HepG2 (cell line): ENCODE measurements around the gene SCAF4. TPM values are rescaled to one million over a fixed set of nuclear protein-coding genes. Genes with fewer than 3 reads are reported as not detected.
A peak's percentile ranks its signal among the peaks of the same experiment; 100 is the strongest.

Source experiments
- ARNTL ChIP-seq: sonication (generic); formaldehyde crosslinking; IDR thresholded peaks from 2 replicates; pipeline ENCODE4 v1.4.0; 2020; ENCODE audit warnings: mild to moderate bottlenecking, missing genetic modification reagents
- FOXK2 ChIP-seq: fragments of 450-650 bp; IDR thresholded peaks from 2 replicates; pipeline ENCODE4 v1.6.1; 2016
- FOXM1 ChIP-seq: sonication (generic); formaldehyde crosslinking; IDR thresholded peaks from 2 replicates; pipeline ENCODE4 v1.5.0; 2020; ENCODE audit warnings: missing genetic modification reagents
- GATAD2A ChIP-seq: IDR thresholded peaks from 2 replicates; pipeline ENCODE4 v1.6.1; 2016
- KDM6A ChIP-seq: IDR thresholded peaks from 2 replicates; pipeline ENCODE4 v1.6.1; 2016; ENCODE audit warnings: low read depth
- KLF11 ChIP-seq: IDR thresholded peaks from 2 replicates; pipeline ENCODE4 v1.6.1; 2016; ENCODE audit warnings: missing compliant biosample characterization
- MXD4 ChIP-seq: IDR thresholded peaks from 2 replicates; pipeline ENCODE4 v1.6.1; 2016; ENCODE audit warnings: mild to moderate bottlenecking, missing biosample characterization, missing genetic modification reagents
- NFYC ChIP-seq: IDR thresholded peaks from 2 replicates; pipeline ENCODE4 v1.6.1; 2016; ENCODE audit warnings: missing genetic modification reagents, missing compliant biosample characterization
- NR1H2 ChIP-seq: sonication (generic); formaldehyde crosslinking; IDR thresholded peaks from 2 replicates; pipeline ENCODE4 v1.8.1; 2022; ENCODE audit warnings: low read depth, missing genetic modification reagents, borderline replicate concordance
- SP4 ChIP-seq: sonication (generic); formaldehyde crosslinking; IDR thresholded peaks from 2 replicates; pipeline ENCODE4 v1.8.1; 2023; ENCODE audit warnings: mild to moderate bottlenecking, missing genetic modification reagents
- SRSF1 ChIP-seq: fragments of 200-400 bp; formaldehyde crosslinking; optimal IDR thresholded peaks from 2 replicates; pipeline ENCODE3; 2017; ENCODE audit warnings: mild to moderate bottlenecking, low read depth, low read length, moderate library complexity
- TAF1 ChIP-seq: sonication (generic); formaldehyde crosslinking; IDR thresholded peaks from 2 replicates; pipeline ENCODE4 v1.4.0; 2020; ENCODE audit warnings: missing genetic modification reagents
- TBX2 ChIP-seq: sonication (generic); formaldehyde crosslinking; IDR thresholded peaks from 2 replicates; pipeline ENCODE4 v1.5.0; 2020; ENCODE audit warnings: missing genetic modification reagents, mild to moderate bottlenecking, borderline replicate concordance
- TCF12 ChIP-seq, 2 experiments: fragments of 450-650 bp in 1 of 2; sonication (generic) in 1 of 2; formaldehyde crosslinking in 1 of 2; IDR thresholded peaks; 2 replicates each; pipeline versions ENCODE4 v1.6.1 to v1.8.0; 2017 to 2022; ENCODE audit warnings: antibody characterized with exemption in 1 of 2, mild to moderate bottlenecking in 1 of 2, missing genetic modification reagents in 1 of 2, moderate library complexity in 1 of 2
- THYN1 ChIP-seq: sonication (generic); formaldehyde crosslinking; IDR thresholded peaks from 2 replicates; pipeline ENCODE4 v1.8.1; 2023; ENCODE audit warnings: low read depth, mild to moderate bottlenecking, moderate library complexity, missing genetic modification reagents, borderline replicate concordance
- ZNF12 ChIP-seq: sonication (generic); formaldehyde crosslinking; IDR thresholded peaks from 2 replicates; pipeline ENCODE4 v1.5.0; 2020; ENCODE audit warnings: missing genetic modification reagents
- ZNF263 ChIP-seq: sonication (generic); formaldehyde crosslinking; IDR thresholded peaks from 2 replicates; pipeline ENCODE4 v1.4.0; 2020; ENCODE audit warnings: missing genetic modification reagents
- ZNF713 ChIP-seq: sonication (generic); formaldehyde crosslinking; IDR thresholded peaks from 2 replicates; pipeline ENCODE4 v1.4.0; 2020; ENCODE audit warnings: mild to moderate bottlenecking, missing genetic modification reagents
- ZNF772 ChIP-seq: sonication (generic); formaldehyde crosslinking; IDR thresholded peaks from 2 replicates; pipeline ENCODE4 v1.5.0; 2020; ENCODE audit warnings: mild to moderate bottlenecking, missing genetic modification reagents
- ZNF841 ChIP-seq: sonication (generic); formaldehyde crosslinking; IDR thresholded peaks from 2 replicates; pipeline ENCODE4 v1.8.1; 2023; ENCODE audit warnings: missing genetic modification reagents, borderline replicate concordance
- ZSCAN20 ChIP-seq: sonication (generic); formaldehyde crosslinking; IDR thresholded peaks from 2 replicates; pipeline ENCODE4 v1.4.0; 2020; ENCODE audit warnings: missing genetic modification reagents, mild to moderate bottlenecking, borderline replicate concordance
- polyA plus RNA-seq, 8 experiments: library from polyadenylated mRNA; depleted of rRNA in 3 of 8; stranded (reverse) in 7 of 8; unstranded in 1 of 8; fragments of >200 nt; fragmentation: Illumina TruSeq in 4 of 8; extraction: Trizol in 4 of 8; gene quantifications; 2 replicates each; pipeline versions ENCODE4 v1.2.1 to v1.2.3, GENCODE V29; 2011 to 2016; ENCODE audit warnings: low read depth in 4 of 8, missing spikeins in 1 of 8, mixed read lengths in 1 of 8; ENCODE audit not compliant: insufficient read depth in 1 of 8
- total RNA-seq, 5 experiments: library from RNA; depleted of rRNA; stranded (reverse); fragments of >200 nt; fragmentation: Illumina TruSeq; extraction: Trizol; gene quantifications; 2 replicates each; pipeline ENCODE4 v1.2.3, GENCODE V29; 2016; ENCODE audit warnings: low read depth in 1 of 5
- TF ChIP-seq, protein P1 (sequence below): sonication (generic); formaldehyde crosslinking; IDR thresholded peaks from 2 replicates; pipeline ENCODE4 v1.9.0; 2022; ENCODE audit warnings: missing genetic modification reagents, mild to moderate bottlenecking, borderline replicate concordance
- TF ChIP-seq, protein P2 (sequence below): sonication (generic); formaldehyde crosslinking; IDR thresholded peaks from 2 replicates; pipeline ENCODE4 v1.4.0; 2020; ENCODE audit warnings: mild to moderate bottlenecking, missing genetic modification reagents
- TF ChIP-seq, protein P3 (sequence below): sonication (generic); formaldehyde crosslinking; IDR thresholded peaks from 2 replicates; pipeline ENCODE4 v1.5.0; 2020; ENCODE audit warnings: missing genetic modification reagents
- TF ChIP-seq, protein P4 (sequence below): sonication (generic); formaldehyde crosslinking; IDR thresholded peaks from 2 replicates; pipeline ENCODE4 v1.4.0; 2020; ENCODE audit warnings: missing genetic modification reagents
- TF ChIP-seq, protein P5 (sequence below): sonication (generic); formaldehyde crosslinking; conservative IDR thresholded peaks from 2 replicates; pipeline ENCODE4 v1.8.0; 2022; ENCODE audit warnings: low read depth, missing genetic modification reagents
- TF ChIP-seq, protein P6 (sequence below): sonication (generic); formaldehyde crosslinking; IDR thresholded peaks from 2 replicates; pipeline ENCODE4 v1.4.0; 2020; ENCODE audit warnings: missing genetic modification reagents

The SCAF4 gene
- total and polyA plus RNA-seq, 2 of the 13 experiments (the other 11 are each of a cell fraction or from before 2014, with no cell fraction given) = 9.1 to 11.5 TPM

DNA sequence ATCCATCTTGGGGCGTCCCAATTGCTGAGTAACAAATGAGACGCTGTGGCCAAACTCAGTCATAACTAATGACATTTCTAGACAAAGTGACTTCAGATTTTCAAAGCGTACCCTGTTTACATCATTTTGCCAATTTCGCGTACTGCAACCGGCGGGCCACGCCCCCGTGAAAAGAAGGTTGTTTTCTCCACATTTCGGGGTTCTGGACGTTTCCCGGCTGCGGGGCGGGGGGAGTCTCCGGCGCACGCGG is 72.7 kb downstream of the SCAF4 start (continued):
- TF ChIP-seq, protein P1, sequence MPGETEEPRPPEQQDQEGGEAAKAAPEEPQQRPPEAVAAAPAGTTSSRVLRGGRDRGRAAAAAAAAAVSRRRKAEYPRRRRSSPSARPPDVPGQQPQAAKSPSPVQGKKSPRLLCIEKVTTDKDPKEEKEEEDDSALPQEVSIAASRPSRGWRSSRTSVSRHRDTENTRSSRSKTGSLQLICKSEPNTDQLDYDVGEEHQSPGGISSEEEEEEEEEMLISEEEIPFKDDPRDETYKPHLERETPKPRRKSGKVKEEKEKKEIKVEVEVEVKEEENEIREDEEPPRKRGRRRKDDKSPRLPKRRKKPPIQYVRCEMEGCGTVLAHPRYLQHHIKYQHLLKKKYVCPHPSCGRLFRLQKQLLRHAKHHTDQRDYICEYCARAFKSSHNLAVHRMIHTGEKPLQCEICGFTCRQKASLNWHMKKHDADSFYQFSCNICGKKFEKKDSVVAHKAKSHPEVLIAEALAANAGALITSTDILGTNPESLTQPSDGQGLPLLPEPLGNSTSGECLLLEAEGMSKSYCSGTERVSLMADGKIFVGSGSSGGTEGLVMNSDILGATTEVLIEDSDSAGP (CRISPR knock-in tag) = no peak
- no peak for TF ChIP-seq SP4 (CRISPR knock-in tag)
- no peak for TF ChIP-seq KLF11
- peak; percentile 46; the same call in 1 of the 2 replicates for TF ChIP-seq GATAD2A (CRISPR knock-in tag)
- 0 out of 2 replicates have a peak, but pooled peaks have one; percentile 39 for TF ChIP-seq ARNTL
- TF ChIP-seq, protein P2, sequence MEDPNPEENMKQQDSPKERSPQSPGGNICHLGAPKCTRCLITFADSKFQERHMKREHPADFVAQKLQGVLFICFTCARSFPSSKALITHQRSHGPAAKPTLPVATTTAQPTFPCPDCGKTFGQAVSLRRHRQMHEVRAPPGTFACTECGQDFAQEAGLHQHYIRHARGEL = no peak
- no peak for TF ChIP-seq ZNF772 (CRISPR knock-in tag)
- TF ChIP-seq NR1H2 (CRISPR knock-in tag) = no peak
- no peak for TF ChIP-seq MXD4
- TF ChIP-seq ZNF12 (CRISPR knock-in tag) = no peak
- TF ChIP-seq, protein P3, sequence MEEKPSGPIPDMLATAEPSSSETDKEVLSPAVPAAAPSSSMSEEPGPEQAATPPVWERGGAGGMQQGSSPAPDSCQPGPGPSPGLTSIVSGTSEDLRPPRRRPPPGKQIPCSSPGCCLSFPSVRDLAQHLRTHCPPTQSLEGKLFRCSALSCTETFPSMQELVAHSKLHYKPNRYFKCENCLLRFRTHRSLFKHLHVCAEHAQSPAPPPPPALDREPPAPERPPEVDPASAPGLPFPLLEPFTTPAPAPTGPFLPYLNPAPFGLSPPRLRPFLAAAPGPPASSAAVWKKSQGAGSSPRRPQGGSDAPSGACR (CRISPR knock-in tag) = no peak
- TF ChIP-seq NFYC (CRISPR knock-in tag) = no peak
- no peak for TF ChIP-seq TAF1 (CRISPR knock-in tag)
- TF ChIP-seq, protein P4, sequence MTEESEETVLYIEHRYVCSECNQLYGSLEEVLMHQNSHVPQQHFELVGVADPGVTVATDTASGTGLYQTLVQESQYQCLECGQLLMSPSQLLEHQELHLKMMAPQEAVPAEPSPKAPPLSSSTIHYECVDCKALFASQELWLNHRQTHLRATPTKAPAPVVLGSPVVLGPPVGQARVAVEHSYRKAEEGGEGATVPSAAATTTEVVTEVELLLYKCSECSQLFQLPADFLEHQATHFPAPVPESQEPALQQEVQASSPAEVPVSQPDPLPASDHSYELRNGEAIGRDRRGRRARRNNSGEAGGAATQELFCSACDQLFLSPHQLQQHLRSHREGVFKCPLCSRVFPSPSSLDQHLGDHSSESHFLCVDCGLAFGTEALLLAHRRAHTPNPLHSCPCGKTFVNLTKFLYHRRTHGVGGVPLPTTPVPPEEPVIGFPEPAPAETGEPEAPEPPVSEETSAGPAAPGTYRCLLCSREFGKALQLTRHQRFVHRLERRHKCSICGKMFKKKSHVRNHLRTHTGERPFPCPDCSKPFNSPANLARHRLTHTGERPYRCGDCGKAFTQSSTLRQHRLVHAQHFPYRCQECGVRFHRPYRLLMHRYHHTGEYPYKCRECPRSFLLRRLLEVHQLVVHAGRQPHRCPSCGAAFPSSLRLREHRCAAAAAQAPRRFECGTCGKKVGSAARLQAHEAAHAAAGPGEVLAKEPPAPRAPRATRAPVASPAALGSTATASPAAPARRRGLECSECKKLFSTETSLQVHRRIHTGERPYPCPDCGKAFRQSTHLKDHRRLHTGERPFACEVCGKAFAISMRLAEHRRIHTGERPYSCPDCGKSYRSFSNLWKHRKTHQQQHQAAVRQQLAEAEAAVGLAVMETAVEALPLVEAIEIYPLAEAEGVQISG (CRISPR knock-in tag) = no peak
- no peak for TF ChIP-seq FOXM1 (CRISPR knock-in tag)
- TF ChIP-seq TBX2 (CRISPR knock-in tag) = no peak
- no peak for TF ChIP-seq FOXK2
- TF ChIP-seq THYN1 (CRISPR knock-in tag) = no peak
- no peak for TF ChIP-seq ZNF713
- TF ChIP-seq TCF12 (IDR thresholded peaks at IDR 0.05) = no peak
- no peak for TF ChIP-seq TCF12 (CRISPR knock-in tag; IDR thresholded peaks at IDR 0.05)
- no peak for TF ChIP-seq ZNF841
- TF ChIP-seq, protein P5, sequence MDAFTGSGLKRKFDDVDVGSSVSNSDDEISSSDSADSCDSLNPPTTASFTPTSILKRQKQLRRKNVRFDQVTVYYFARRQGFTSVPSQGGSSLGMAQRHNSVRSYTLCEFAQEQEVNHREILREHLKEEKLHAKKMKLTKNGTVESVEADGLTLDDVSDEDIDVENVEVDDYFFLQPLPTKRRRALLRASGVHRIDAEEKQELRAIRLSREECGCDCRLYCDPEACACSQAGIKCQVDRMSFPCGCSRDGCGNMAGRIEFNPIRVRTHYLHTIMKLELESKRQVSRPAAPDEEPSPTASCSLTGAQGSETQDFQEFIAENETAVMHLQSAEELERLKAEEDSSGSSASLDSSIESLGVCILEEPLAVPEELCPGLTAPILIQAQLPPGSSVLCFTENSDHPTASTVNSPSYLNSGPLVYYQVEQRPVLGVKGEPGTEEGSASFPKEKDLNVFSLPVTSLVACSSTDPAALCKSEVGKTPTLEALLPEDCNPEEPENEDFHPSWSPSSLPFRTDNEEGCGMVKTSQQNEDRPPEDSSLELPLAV (CRISPR knock-in tag) = no peak
- TF ChIP-seq ZSCAN20 (CRISPR knock-in tag) = no peak
- no peak for TF ChIP-seq ZNF263
- TF ChIP-seq SRSF1 = no peak
- TF ChIP-seq, protein P6, sequence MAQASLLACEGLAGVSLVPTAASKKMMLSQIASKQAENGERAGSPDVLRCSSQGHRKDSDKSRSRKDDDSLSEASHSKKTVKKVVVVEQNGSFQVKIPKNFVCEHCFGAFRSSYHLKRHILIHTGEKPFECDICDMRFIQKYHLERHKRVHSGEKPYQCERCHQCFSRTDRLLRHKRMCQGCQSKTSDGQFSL (CRISPR knock-in tag) = no peak
- TF ChIP-seq KDM6A = 0 out of 2 replicates have a peak, but pooled peaks have one; percentile 10
